Urothelium cell line (cell line): Measurements from ENCODE around the gene SIM2.

Experiments
- DNase-seq: peaks from one replicate; pipeline ENCODE4 v3.0.0; 2011; ENCODE audit warnings: low spot score, mixed read lengths
- FAIRE-seq: peaks from 2 replicates; lab custom pipeline; 2011; peaks lifted over from hg19 to GRCh38; lab: Jason Lieb, UNC

Gene SIM2

DNA sequence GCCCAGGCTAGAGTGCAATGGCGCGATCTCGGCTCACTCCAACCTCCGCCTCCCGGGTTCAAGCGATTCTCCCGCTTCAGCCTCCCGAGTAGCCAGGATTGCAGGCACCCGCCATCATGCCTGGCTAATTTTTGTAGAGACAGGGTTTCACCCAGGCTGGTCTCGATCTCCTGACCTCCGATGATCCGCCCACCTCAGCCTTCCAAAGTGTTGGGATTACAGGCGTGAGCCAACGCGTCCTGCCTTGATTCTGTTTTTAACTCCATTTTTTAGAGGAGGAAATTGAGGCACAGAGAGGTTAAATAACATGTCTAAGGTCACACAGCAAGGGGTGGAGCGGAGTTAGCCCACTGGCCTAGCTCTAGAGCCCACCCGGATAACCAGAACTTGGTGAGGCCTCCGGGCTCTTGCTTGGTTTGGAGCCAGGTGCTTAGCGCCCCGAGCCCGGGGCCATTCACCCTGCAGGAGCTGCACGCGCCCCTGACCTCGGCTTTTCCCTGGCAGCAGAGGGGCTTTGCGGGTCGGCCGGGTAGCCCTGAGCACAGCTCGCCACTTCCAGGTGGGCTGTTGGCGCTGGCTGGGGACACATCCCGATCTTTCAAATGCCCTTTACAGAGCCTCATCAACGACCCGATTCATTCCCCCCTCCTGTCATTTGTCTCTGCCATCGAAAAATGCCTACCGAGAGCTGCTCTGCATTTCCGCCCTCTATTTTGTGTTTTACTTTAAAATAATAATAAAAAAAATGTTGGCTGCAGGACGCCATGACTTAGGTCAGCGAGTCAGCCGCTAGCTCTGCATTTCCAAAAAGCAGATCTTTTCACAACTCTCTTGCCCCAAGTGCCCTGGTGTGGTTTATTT, 11.2 kb downstream of the SIM2 start:
- no peak for FAIRE-seq
- DNase-seq = no peak

DNA sequence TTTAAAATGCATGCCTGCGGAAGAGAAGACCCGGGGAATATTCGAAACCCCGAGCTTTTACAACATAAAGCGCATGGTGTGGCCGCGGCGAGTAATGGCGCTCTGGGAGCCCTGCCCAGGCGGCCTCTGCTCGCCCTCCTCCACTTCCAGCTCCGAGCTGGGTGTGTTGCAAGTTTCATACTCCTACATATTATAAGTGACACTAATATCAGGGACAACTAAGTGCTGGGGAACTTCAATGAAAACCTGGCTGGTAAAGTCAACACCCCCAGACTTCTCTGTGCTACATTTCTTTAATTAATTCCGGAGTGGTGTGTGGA, 11.8 kb downstream of the SIM2 start:
- DNase-seq (no peak), FAIRE-seq (no peak)

DNA sequence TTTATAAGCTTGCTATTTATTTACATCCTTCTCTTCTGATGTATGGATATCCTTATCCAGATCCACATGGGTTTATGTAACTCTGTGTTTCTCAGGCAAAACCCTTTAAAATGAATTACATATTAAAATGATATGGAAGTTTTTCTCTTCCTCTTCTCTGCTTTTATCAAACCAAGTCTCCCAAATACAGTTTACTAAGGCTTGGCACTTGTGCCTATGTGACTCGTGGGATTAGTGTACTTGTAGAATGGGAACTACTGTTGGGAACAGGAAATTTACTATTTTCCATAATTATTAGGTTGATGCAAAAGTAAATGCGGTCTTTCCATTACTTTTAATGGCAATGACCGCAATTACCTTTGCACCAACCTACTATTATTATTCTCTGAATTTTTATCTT, 14.8 kb downstream of the SIM2 start:
- FAIRE-seq (no peak), DNase-seq (no peak)

DNA sequence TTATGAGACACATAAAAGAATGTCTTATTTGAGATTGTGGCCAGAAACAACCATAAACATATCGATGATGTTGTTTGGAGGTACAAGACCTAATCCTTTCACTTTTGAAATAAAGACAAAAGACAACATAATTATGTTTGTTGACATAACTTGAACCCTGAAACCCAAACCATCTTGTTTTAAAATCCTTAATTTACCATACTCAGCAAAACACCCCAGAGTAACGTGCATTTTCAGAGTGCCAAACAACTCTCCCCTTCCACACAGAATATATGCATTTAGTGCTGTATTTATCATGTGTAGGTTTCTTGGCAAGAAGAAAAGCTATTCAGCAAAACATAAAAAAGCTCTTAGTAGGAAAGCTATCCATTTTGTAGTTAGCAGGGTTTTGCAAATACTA, 17.5 kb downstream of the SIM2 start:
- FAIRE-seq (no peak), DNase-seq (no peak)

- FAIRE-seq (no peak), DNase-seq (no peak)
Observed at GRCh38 chr21:36716836-36717235, 17.9 kb downstream of the SIM2 start.

DNA sequence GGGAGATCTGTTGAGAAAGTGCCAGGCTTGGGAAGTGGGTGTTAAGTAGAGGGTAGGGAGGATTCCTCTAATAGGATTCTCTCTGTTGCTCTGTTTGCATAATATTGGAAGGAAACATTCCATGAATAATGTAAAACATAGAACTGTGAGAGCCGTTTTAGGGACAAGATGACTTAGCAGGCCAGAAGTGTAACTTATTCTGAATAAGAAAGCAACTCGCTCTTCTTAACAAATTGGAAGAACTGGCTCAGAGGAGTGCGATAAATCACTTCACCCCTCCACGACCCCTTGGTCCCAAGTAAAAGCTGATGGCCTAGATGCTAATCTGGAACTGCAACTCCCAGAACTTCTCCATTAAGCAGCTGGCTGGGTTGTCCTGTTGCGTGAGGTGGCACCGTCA, 19.1 kb downstream of the SIM2 start:
- no peak for FAIRE-seq
- no peak for DNase-seq

GRCh38 chr21:36718951-36719501, 20.1 kb downstream of the SIM2 start:
- FAIRE-seq (no peak), DNase-seq (no peak)

DNA sequence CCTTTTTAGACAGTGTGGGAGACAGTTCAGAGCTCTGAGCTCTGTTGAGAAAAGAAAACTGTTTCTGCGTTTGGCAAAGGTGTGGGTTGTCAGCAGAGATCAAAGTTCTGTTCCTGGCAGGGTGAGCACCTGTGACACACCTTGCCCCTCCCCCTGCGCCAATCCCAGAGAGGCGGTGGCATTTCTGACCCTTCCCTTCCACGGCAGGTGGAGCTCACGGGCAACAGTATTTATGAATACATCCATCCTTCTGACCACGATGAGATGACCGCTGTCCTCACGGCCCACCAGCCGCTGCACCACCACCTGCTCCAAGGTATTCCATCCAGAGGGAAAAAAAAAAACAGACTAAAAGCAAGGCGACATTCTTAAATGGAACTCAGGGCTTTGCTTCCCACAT, 20.7 kb downstream of the SIM2 start:
- no peak for DNase-seq
- no peak for FAIRE-seq

DNA sequence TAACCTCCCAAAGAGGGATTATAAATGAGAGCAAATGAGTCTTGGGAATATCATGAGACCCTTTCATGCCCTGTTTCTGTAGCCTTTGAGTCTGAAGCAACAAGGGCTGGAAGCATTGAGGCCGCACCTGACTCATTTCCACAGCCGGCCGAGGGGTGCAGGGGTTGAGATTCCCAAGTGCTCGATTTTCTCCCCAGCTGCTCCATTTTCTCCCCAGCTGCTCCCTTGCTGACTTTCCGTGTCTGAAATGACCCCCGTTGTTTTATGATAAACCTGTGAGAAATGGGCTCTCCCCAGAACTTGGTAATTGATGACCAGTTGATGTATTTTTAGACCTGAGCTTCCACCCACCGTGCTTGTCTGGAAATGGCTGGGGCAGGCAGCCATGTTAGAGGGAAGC, 22.9 kb downstream of the SIM2 start:
- DNase-seq (no peak), FAIRE-seq (no peak)

- FAIRE-seq (no peak), DNase-seq (no peak)
Observed at GRCh38 chr21:36722370-36723368, 23.8 kb downstream of the SIM2 start.

- FAIRE-seq (no peak), DNase-seq (no peak)
Observed at GRCh38 chr21:36723371-36723881, 24.5 kb downstream of the SIM2 start.

DNA sequence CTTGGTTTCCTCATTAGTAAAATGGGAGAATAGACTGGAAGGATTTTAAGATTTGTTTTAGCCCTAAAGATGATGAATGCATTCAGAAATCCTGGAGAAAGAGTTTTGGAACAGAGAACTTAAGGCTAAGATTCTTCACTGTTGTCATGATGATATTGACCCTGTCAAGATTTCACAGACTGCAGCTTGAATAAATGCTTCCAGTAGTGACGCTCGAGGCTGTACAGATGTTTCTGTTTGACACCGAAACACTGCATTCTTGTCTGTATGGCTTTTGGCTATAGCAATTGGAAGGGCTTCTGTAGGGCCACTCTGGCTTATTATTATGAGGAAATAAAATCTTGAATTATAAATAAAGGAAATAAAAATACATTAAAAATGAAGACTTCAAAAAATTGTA, 25.7 kb downstream of the SIM2 start:
- FAIRE-seq (no peak), DNase-seq (no peak)

DNA sequence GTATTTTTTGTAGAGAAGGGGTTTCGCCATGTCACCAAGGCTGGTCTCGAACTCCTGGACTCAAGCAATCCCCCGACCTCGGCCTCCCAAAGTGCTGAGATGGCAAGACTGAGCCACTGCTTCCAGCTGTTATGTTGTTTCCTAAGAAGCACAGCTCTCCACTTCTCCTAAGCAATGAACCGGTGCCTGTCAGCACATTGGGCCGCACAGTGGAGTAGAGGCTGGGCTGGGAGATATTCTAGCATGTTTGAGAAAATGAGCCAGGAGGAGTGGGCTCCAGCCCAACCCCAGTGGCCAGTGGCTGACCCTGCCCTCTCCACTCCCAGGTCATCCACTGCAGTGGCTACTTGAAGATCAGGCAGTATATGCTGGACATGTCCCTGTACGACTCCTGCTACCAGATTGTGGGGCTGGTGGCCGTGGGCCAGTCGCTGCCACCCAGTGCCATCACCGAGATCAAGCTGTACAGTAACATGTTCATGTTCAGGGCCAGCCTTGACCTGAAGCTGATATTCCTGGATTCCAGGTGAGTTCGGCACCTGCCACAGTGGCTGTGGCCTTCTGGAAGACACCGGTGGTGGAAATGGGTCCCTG, 27.0 kb downstream of the SIM2 start:
- FAIRE-seq (no peak), DNase-seq (no peak)

DNA sequence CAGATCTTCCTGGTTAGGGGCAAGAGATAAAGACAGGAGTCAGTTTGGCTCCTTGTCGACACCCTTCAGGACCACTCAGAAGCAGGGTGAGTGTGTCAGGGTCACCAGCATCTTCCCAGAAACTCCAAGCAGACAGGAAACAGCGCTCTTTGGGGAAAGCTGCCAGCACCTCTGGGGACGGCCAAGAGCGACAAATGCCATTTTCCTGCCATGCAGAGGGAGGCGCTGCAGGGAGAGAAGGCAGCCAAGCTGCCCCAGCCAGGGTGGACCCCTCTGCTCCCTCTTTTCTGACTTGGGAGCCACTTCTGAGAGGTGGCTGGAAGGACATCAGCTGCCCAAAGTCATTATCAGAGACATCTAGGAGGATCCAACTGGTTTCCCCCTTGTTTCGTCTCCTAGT, 29.0 kb downstream of the SIM2 start:
- no peak for DNase-seq
- FAIRE-seq = no peak

GRCh38 chr21:36728371-36729111, 29.6 kb downstream of the SIM2 start:
- no peak for DNase-seq
- no peak for FAIRE-seq

DNA sequence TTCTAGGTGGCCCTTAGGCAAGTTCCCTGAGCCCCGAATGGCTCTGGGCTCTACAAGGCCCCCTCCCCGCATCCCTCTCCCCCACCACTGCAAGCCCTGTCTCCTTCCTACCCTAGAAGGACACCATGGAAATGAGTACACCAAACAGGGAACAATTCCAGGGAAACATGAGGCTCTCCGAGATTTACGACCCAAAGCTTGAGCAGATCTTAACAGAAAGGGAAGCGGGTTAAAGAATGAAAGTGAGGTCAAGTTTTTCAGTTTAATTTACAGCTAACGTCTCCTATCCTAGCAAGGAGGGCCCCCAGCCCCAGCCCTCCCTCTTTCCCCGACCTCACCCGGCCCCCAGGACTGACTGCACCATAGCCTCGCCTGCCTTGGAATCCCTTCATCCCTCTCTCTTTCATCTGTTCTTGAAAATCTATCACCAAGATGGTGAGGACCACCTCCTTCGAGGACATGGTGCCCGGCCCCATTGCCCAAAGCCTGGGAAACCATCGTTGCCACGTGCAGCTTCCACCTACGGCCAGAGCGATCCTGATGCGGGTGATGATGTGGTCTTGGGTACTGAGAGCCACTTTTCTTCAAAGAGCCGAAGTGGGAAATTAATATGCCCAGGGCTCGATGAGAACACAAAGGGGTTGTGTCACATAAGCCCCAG, 30.5 kb downstream of the SIM2 start:
- DNase-seq (no peak), FAIRE-seq (no peak)

GRCh38 chr21:36730291-36731281, 31.7 kb downstream of the SIM2 start:
- DNase-seq (no peak), FAIRE-seq (no peak)

DNA sequence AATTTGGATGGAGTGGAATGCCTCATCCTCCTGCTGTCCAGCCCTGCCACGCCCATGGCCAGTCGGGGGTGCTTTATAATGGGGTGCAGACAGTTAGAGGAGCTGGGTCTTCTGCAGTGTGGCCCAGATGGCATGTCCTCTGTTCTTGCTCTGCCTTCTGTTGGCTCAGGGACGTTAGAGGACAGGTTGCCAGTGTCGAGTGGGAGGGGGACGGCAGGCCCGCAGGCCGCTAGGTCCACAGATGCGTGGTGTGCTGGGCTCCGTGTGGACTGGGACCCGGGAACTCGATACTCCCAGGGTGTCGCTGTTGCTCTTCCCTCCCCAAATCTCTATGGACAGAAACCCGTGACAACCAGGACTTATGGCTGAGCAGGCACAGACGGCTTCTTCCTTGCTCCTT, 33.3 kb downstream of the SIM2 start:
- DNase-seq (no peak), FAIRE-seq (no peak)

- FAIRE-seq (no peak), DNase-seq (no peak)
Observed at GRCh38 chr21:36732761-36733160, 33.8 kb downstream of the SIM2 start.
